ENCODE data around the gene SLC6A7. TPM values are rescaled to one million over a fixed set of nuclear protein-coding genes. Genes with fewer than 3 reads are reported as not detected.

SLC6A7 gene
- polyA plus RNA-seq, 1 of the 3 experiments (the other 2 are of a cell fraction), result not detected

- peak; percentile 30; the same call in 1 of the 2 replicates for TF ChIP-seq PBX3 (IDR thresholded peaks at IDR 0.05)
- TF ChIP-seq FOXM1 (IDR thresholded peaks at IDR 0.05; ENCODE audit: low read depth), result no peak
- no peak for TF ChIP-seq ZBTB33 (IDR thresholded peaks at IDR 0.05; ENCODE audit: borderline replicate concordance, low read depth)
- TF ChIP-seq MAX (IDR thresholded peaks at IDR 0.05; ENCODE audit: low read depth), result no peak; the same call in 1 of the 2 replicates
- 0 out of 2 replicates have a peak, but pooled peaks have one; percentile 40 for TF ChIP-seq RCOR1 (IDR thresholded peaks at IDR 0.05; ENCODE audit: low read length)
- peak; percentile 36; the same call in 1 of the 2 replicates for TF ChIP-seq JUND (IDR thresholded peaks at IDR 0.05)
- no peak for TF ChIP-seq RAD21 (IDR thresholded peaks at IDR 0.05; ENCODE audit: low read length)
- TF ChIP-seq MEF2A (IDR thresholded peaks at IDR 0.05; ENCODE audit: borderline replicate concordance, low read depth), result no peak
- peak; percentile 71 for TF ChIP-seq FOSL2 (IDR thresholded peaks at IDR 0.05; ENCODE audit: borderline replicate concordance, low read depth)
- no peak for TF ChIP-seq ELF1 (IDR thresholded peaks at IDR 0.05)
- TF ChIP-seq EZH2phosphoT487 (IDR thresholded peaks at IDR 0.05; ENCODE audit: borderline replicate concordance, low read depth), result no peak
These were observed 46.3 kb upstream of the SLC6A7 start (continued) for GRCh38 chr5:150143350-150144245.

GRCh38 chr5:150144246-150144801, 45.5 kb upstream of the SLC6A7 start:
- peak; percentile 80 for DNase-seq
- peaks cover 54 to 84% of the 10 kb centered on the region in 2 experiments for H3K4me1 ChIP-seq (ENCODE audit: control insufficient read depth in 1 of 2, insufficient read depth in 2 of 2, low read depth in 1 of 2, low read length in 1 of 2)
- no peak for TF ChIP-seq FOXJ3 (CRISPR knock-in tag; IDR thresholded peaks at IDR 0.05)
- TF ChIP-seq POLR2AphosphoS5 (IDR thresholded peaks at IDR 0.05; ENCODE audit: low read depth, low read length), result no peak
- TF ChIP-seq CHD2 (IDR thresholded peaks at IDR 0.05; ENCODE audit: low read length, partially characterized antibody), result peak; percentile 35
- TF ChIP-seq ZBTB33 (IDR thresholded peaks at IDR 0.05; ENCODE audit: borderline replicate concordance, low read depth), result no peak
- no peak; the same call in 1 of the 2 replicates for TF ChIP-seq RCOR1 (IDR thresholded peaks at IDR 0.05; ENCODE audit: low read length)
- no peak for TF ChIP-seq YY1 (IDR thresholded peaks at IDR 0.05; ENCODE audit: low read depth)
- no peak for TF ChIP-seq MEF2A (IDR thresholded peaks at IDR 0.05; ENCODE audit: borderline replicate concordance, low read depth)
- no peak for TF ChIP-seq SIN3A (IDR thresholded peaks at IDR 0.05; ENCODE audit: borderline replicate concordance, low read depth, low read length)
- TF ChIP-seq TAF1 (IDR thresholded peaks at IDR 0.05; ENCODE audit: borderline replicate concordance, low read depth, low read length), result no peak
- TF ChIP-seq TCF12 (IDR thresholded peaks at IDR 0.05), result peak; percentile 42; the same call in 1 of the 2 replicates
- no peak for TF ChIP-seq SMC3 (IDR thresholded peaks at IDR 0.05; ENCODE audit: low read depth, low read length)
- no peak for TF ChIP-seq FOXM1 (IDR thresholded peaks at IDR 0.05; ENCODE audit: low read depth)
- TF ChIP-seq JUND (IDR thresholded peaks at IDR 0.05), result no peak
- no peak for TF ChIP-seq RFX5 (IDR thresholded peaks at IDR 0.05; ENCODE audit: low read length)
- no peak for TF ChIP-seq CTCF (IDR thresholded peaks at IDR 0.05)
- TF ChIP-seq GABPA (IDR thresholded peaks at IDR 0.05; ENCODE audit: low read depth), result no peak

More at GRCh38 chr5:150144246-150144801, 45.5 kb upstream of the SLC6A7 start:
- ChIA-PET POLR2A (interaction anchor here (1.5 to 2.3 kb wide), 2 partner anchors 9 to 11 kb away, joined by 5 to 10 read pairs; partner anchors contain the start of gene PDGFRB), CTCF (interaction anchor here (0.6 to 3.4 kb wide), 3 partner anchors 10 to 671 kb away, joined by 3 to 16 read pairs (median 3); partner anchors contain the start of gene PDGFRB)
- H3K9me2 ChIP-seq, result no peaks in the 10 kb centered on the region
- H4K20me1 ChIP-seq (ENCODE audit: insufficient read depth), result peaks cover under 1% of the 10 kb centered on the region; the same call in 1 of the 2 replicates
- H3K9me3 ChIP-seq, result no peaks in the 10 kb centered on the region
- peak overlapping the region; percentile 92 to 99 for H3K27ac ChIP-seq (ENCODE audit: low read depth in 2 of 2, low read length in 1 of 2)
- peaks cover 73% of the 10 kb centered on the region for H3K79me2 ChIP-seq (ENCODE audit: insufficient read depth)
- H3K27me3 ChIP-seq (ENCODE audit: insufficient read depth), result no peaks in the 10 kb centered on the region
- peaks cover 41% of the 10 kb centered on the region for H3F3A ChIP-seq (replicated peaks; ENCODE audit: insufficient read depth)
- peak overlapping the region; percentile 73; the same call in 1 of the 2 replicates for H3K9ac ChIP-seq
- 51% methylated on average over 12 of the region's 14 CpGs for WGBS (ENCODE audit: low lambda C conversion rate)
- H2AFZ ChIP-seq (ENCODE audit: low read depth), result no peak overlapping the region
- H3K4me3 ChIP-seq (ENCODE audit: low read depth in 2 of 2, low read length in 1 of 2), result no peak overlapping the region; a peak in 1 of 4 replicates
- peak overlapping the region; percentile 74; the same call in 1 of the 2 replicates for H3K4me2 ChIP-seq
- H3K36me3 ChIP-seq (replicated peaks in 1 of 2; ENCODE audit: control insufficient read depth in 1 of 2, insufficient read depth in 2 of 2, low read length in 1 of 2), result peaks cover 0 to 2% of the 10 kb centered on the region in 2 experiments
